Smooth muscle cell (in vitro differentiated cells): Measurements from ENCODE around the gene EDA. TPM values are rescaled to one million over a fixed set of nuclear protein-coding genes. Genes with fewer than 3 reads are reported as not detected.

Source experiments
- DNase-seq: peaks from one replicate; lab custom pipeline; 2025; ENCODE audit not compliant: unreplicated experiment; lab: John Stamatoyannopoulos, UW
- H2AFZ ChIP-seq: fragments of 200-600 bp; sonication (generic); 2 replicates; pipeline ENCODE4 v1.6.0; 2016; ENCODE audit warnings: antibody characterized with exemption, low read depth, mild to moderate bottlenecking
- H3F3A ChIP-seq: fragments of 200-600 bp; sonication (generic); 2 replicates; pipeline ENCODE4 v1.6.0; 2017; ENCODE audit warnings: antibody characterized with exemption, low read depth
- H3K27ac ChIP-seq: fragments of 200-600 bp; sonication (generic); 2 replicates; pipeline ENCODE4 v1.5.1; 2016; ENCODE audit warnings: low read depth, mild to moderate bottlenecking
- H3K27me3 ChIP-seq: fragments of 200-600 bp; sonication (generic); 2 replicates; pipeline ENCODE4 v1.6.1; 2016; ENCODE audit warnings: low read depth, mild to moderate bottlenecking
- H3K36me3 ChIP-seq: fragments of 200-600 bp; sonication (generic); 2 replicates; pipeline ENCODE4 v1.5.1; 2016; ENCODE audit warnings: low read depth
- H3K4me1 ChIP-seq: fragments of 200-600 bp; sonication (generic); 2 replicates; pipeline ENCODE4 v1.5.1; 2016; ENCODE audit warnings: low read depth
- H3K4me2 ChIP-seq: fragments of 200-600 bp; sonication (generic); 2 replicates; pipeline ENCODE4 v1.6.0; 2016; ENCODE audit warnings: mild to moderate bottlenecking
- H3K4me3 ChIP-seq: fragments of 200-600 bp; sonication (generic); 2 replicates; pipeline ENCODE4 v1.5.1; 2016; ENCODE audit warnings: mild to moderate bottlenecking
- H3K79me2 ChIP-seq: fragments of 200-600 bp; sonication (generic); 2 replicates; pipeline ENCODE4 v1.6.0; 2016; ENCODE audit warnings: low read depth, mild to moderate bottlenecking
- H3K9ac ChIP-seq: fragments of 200-600 bp; sonication (generic); 2 replicates; pipeline ENCODE4 v1.6.0; 2016; ENCODE audit warnings: low read depth
- H3K9me3 ChIP-seq: fragments of 200-600 bp; sonication (generic); replicated peaks from 2 replicates; pipeline ENCODE4 v1.5.1; 2016; ENCODE audit warnings: low read depth
- H4K20me1 ChIP-seq: fragments of 200-600 bp; sonication (generic); 2 replicates; pipeline ENCODE4 v1.6.0; 2016; ENCODE audit warnings: low read depth
- CTCF ChIP-seq: fragments of 200-600 bp; sonication (generic); IDR thresholded peaks from 2 replicates; pipeline ENCODE4 v1.5.1; 2017; ENCODE audit warnings: borderline replicate concordance, mild to moderate bottlenecking, antibody characterized with exemption; ENCODE audit not compliant: insufficient read depth, poor library complexity, severe bottlenecking
- WGBS: methylation state at CpG from one replicate; pipeline ENCODE4 v1.1.7; 2016; ENCODE audit warnings: low lambda C conversion rate; 5-methylcytosine and 5-hydroxymethylcytosine counted together
- microRNA-seq: library from miRNA; unstranded; fragments of <30 nt; microRNA quantifications from one replicate; pipeline ENCODE4, GENCODE V29; 2016; ENCODE audit warnings: borderline number of aligned reads
- polyA plus RNA-seq: library from polyadenylated mRNA; unstranded; fragments of >200 nt; fragmentation: Nextera tagmentation; extraction: Ambion mirVana; gene quantifications from 2 replicates; pipeline ENCODE4 v1.2.1, GENCODE V29; 2016
- small RNA-seq: library from RNA; depleted of rRNA; stranded (forward); fragments of <200 nt; gene quantifications from one replicate; pipeline ENCODE3, GENCODE V24; 2014
- total RNA-seq: library from RNA; depleted of rRNA; stranded (reverse); fragments of >200 nt; gene quantifications from 2 replicates; pipeline ENCODE4 v1.2.3, GENCODE V29; 2014

The EDA gene
- total and polyA plus RNA-seq, 2 experiments from 2014 or later = 2.0 TPM; not detected in 1

- Histone ChIP-seq H2AFZ (no peak overlapping the region), H3K9me3 (no peaks in the 10 kb centered on the region), H3K4me2 (no peak overlapping the region), H3K9ac (no peak overlapping the region), H3K27ac (no peak overlapping the region), H3K4me3 (no peak overlapping the region), H3K79me2 (no peaks in the 10 kb centered on the region), H3K36me3 (no peaks in the 10 kb centered on the region), H3K27me3 (no peaks in the 10 kb centered on the region), H3K4me1 (no peaks in the 10 kb centered on the region), H3F3A (no peaks in the 10 kb centered on the region), H4K20me1 (no peaks in the 10 kb centered on the region)
- DNase-seq = no peak
- WGBS = 55% methylated on average over 11 of the region's 11 CpGs
- TF ChIP-seq CTCF = no peak
Measured at GRCh38 chrX:70087857-70088630, 472.1 kb downstream of the EDA start.

- no peaks in the 10 kb centered on the region for H3K9me3 ChIP-seq
- no peaks in the 10 kb centered on the region for H3F3A ChIP-seq
- no peak overlapping the region for H2AFZ ChIP-seq
- no peak for TF ChIP-seq CTCF
- no peak overlapping the region for H3K4me3 ChIP-seq
- no peaks in the 10 kb centered on the region for H3K79me2 ChIP-seq
- H3K4me2 ChIP-seq = no peak overlapping the region
- no peaks in the 10 kb centered on the region for H3K27me3 ChIP-seq
- no peak overlapping the region for H3K27ac ChIP-seq
- H3K4me1 ChIP-seq = no peaks in the 10 kb centered on the region
- no peaks in the 10 kb centered on the region for H4K20me1 ChIP-seq
- no peak overlapping the region for H3K9ac ChIP-seq
- no peaks in the 10 kb centered on the region for H3K36me3 ChIP-seq
- no peak for DNase-seq
Measured at GRCh38 chrX:70088751-70089150, 472.8 kb downstream of the EDA start.

Small RNAs within 50 kb of the gene (microRNA-seq; reads per million reads assigned to microRNA genes)
- gene MIR676 = 4.7 reads per million

Small RNAs within 50 kb of the gene (small RNA-seq; reads per million reads assigned to genes)
- gene MIR676 (not detected), gene RF00012 (not detected)

Other genes with a start within 250 kb of the EDA start
- gene NALF2, start 111.8 kb upstream of the EDA start, total RNA-seq = not detected in 2 replicates
- gene NALF2, start 111.8 kb upstream of the EDA start, polyA plus RNA-seq = not detected in 2 replicates